Suprapubic skin (tissue), 4 donors: ENCODE measurements around the gene MTAP. TPM values are rescaled to one million over a fixed set of nuclear protein-coding genes. Genes with fewer than 3 reads are reported as not detected.

Experiments used
- DNase-seq, 2 donors: peaks; one replicate each; pipeline ENCODE4 v3.0.0-alpha.2; 2019; ENCODE audit warnings: low spot score in 2 of 2
- H3K27ac ChIP-seq: fragments of 200-600 bp; sonication (generic); one replicate; pipeline ENCODE4 v1.5.1; 2019
- H3K27me3 ChIP-seq: fragments of 200-600 bp; sonication (generic); one replicate; pipeline ENCODE4 v1.5.1; 2019
- H3K36me3 ChIP-seq: fragments of 200-600 bp; sonication (generic); one replicate; pipeline ENCODE4 v1.5.1; 2019
- H3K4me1 ChIP-seq: fragments of 200-600 bp; sonication (generic); one replicate; pipeline ENCODE4 v1.5.1; 2019
- H3K4me3 ChIP-seq: fragments of 200-600 bp; sonication (generic); one replicate; pipeline ENCODE4 v1.5.1; 2019; ENCODE audit warnings: mild to moderate bottlenecking
- H3K9me3 ChIP-seq: fragments of 200-600 bp; sonication (generic); one replicate; pipeline ENCODE4 v1.5.1; 2019
- EP300 ChIP-seq: sonication (generic); formaldehyde crosslinking; IDR thresholded peaks from one replicate; pipeline ENCODE4 v1.6.1; 2017; ENCODE audit warnings: antibody characterized with exemption
- POLR2A ChIP-seq, 2 donors: fragments of 450-650 bp; IDR thresholded peaks; one replicate each; pipeline ENCODE4 v1.6.1; 2017; ENCODE audit warnings: antibody characterized with exemption in 2 of 2, mild to moderate bottlenecking in 2 of 2, moderate library complexity in 2 of 2
- POLR2AphosphoS5 ChIP-seq, 3 donors: sonication (generic); formaldehyde crosslinking; IDR thresholded peaks; one replicate each; pipeline ENCODE4 v1.6.1; 2017; ENCODE audit warnings: antibody characterized with exemption in 3 of 3
- WGBS: methylation state at CpG from one replicate; pipeline ENCODE4 v1.1.5; 2018; 5-methylcytosine and 5-hydroxymethylcytosine counted together
- total RNA-seq, 4 donors: library from RNA; depleted of rRNA; stranded (reverse); fragments of >200 nt; gene quantifications; one replicate each; pipeline ENCODE4 v1.1.0, GENCODE V29; 2016
- TF ChIP-seq, protein P1 (sequence below), 2 donors: fragments of 200-600 bp in 1 of 2; fragments of 450-650 bp in 1 of 2; sonication (generic) in 1 of 2; IDR thresholded peaks; one replicate each; pipeline ENCODE4 v1.5.1; 2016 to 2019; ENCODE audit warnings: antibody characterized with exemption in 2 of 2, mild to moderate bottlenecking in 1 of 2, moderate library complexity in 1 of 2

MTAP gene
- total RNA-seq, result 10 to 100 TPM; 15.2 to 24.9 (median 22.1) TPM

DNA sequence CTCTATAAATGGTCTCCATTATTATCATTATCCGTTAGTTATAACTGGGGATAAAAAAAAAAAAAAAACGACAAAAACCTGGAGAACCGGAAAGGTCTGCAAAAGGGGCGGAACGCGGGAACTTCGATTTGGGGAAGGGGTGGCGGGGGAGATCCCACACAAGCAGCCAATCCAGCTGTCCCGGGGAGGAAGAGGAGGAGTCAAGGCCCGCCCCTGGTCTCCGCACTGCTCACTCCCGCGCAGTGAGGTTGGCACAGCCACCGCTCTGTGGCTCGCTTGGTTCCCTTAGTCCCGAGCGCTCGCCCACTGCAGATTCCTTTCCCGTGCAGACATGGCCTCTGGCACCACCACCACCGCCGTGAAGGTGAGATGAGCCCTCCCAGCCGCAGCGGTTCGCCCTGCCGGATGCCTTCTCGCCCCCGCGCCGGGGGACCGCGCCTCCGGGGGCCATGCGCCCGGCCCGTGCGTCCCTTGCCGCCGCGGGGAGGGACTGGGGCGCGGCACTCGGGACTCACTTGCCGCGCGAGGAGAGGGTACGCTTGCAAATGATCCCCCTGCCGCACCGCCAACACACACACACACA, at the start of gene MTAP:
MTAP (plus strand) TSS at position 219 of the 583 bp plus-strand sequence; CDS start at position 332, 113 bp downstream.
- Histone ChIP-seq H3K36me3 (no peaks in the 10 kb centered on the region), H3K4me3 (peak within 1 kb of the TSS; percentile 79), H3K27me3 (peaks cover 1% of the 10 kb centered on the region), H3K27ac (peak within 1 kb of the TSS; percentile 90), H3K4me1 (peaks cover 22% of the 10 kb centered on the region), H3K9me3 (no peaks in the 10 kb centered on the region)
- TF ChIP-seq POLR2A (IDR thresholded peaks at IDR 0.05) (peak in 1 of 2 donors; percentile 50), POLR2AphosphoS5 (IDR thresholded peaks at IDR 0.05) (peak in 2 of 3 donors; percentile 24 to 82), EP300 (no peak)
- TF ChIP-seq, protein P1, sequence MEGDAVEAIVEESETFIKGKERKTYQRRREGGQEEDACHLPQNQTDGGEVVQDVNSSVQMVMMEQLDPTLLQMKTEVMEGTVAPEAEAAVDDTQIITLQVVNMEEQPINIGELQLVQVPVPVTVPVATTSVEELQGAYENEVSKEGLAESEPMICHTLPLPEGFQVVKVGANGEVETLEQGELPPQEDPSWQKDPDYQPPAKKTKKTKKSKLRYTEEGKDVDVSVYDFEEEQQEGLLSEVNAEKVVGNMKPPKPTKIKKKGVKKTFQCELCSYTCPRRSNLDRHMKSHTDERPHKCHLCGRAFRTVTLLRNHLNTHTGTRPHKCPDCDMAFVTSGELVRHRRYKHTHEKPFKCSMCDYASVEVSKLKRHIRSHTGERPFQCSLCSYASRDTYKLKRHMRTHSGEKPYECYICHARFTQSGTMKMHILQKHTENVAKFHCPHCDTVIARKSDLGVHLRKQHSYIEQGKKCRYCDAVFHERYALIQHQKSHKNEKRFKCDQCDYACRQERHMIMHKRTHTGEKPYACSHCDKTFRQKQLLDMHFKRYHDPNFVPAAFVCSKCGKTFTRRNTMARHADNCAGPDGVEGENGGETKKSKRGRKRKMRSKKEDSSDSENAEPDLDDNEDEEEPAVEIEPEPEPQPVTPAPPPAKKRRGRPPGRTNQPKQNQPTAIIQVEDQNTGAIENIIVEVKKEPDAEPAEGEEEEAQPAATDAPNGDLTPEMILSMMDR (IDR thresholded peaks at IDR 0.05), result no peak
- peak; percentile 93 to 96 for DNase-seq
- 0% methylated on average over 19 of the region's 48 CpGs for WGBS

DNA sequence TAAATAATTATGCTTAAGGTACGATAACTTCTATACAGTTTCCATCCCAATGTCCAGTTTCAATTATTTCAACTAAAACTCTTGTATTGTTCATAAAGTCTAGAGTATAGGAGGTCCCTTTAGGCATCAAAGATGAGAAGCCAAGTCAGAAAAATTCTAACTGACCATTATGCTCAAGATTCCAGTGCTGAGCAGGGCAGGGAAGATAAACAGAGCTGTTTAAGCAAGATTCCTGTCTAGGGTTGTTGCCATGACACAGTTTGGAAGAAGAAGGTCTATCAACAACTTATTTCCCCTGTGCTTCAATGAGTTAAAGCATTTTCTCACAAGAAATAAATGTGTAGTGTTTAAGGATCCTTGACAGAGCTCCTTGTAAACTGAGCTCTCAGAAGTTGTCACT, 48.9 kb upstream of the MTAP start:
- peaks cover 5% of the 10 kb centered on the region for H3K27me3 ChIP-seq
- no peaks in the 10 kb centered on the region for H3K9me3 ChIP-seq
- no peaks in the 10 kb centered on the region for H3K4me1 ChIP-seq
- no peak overlapping the region for H3K4me3 ChIP-seq
- TF ChIP-seq EP300 (no peak), POLR2AphosphoS5 (IDR thresholded peaks at IDR 0.05) (no peak), POLR2A (IDR thresholded peaks at IDR 0.05) (no peak)
- TF ChIP-seq, protein P1 (IDR thresholded peaks at IDR 0.05), result no peak
- 92% methylated on average over 1 of the region's 1 CpG for WGBS
- no peak for DNase-seq
- H3K36me3 ChIP-seq, result no peaks in the 10 kb centered on the region
- H3K27ac ChIP-seq, result no peak overlapping the region

DNA sequence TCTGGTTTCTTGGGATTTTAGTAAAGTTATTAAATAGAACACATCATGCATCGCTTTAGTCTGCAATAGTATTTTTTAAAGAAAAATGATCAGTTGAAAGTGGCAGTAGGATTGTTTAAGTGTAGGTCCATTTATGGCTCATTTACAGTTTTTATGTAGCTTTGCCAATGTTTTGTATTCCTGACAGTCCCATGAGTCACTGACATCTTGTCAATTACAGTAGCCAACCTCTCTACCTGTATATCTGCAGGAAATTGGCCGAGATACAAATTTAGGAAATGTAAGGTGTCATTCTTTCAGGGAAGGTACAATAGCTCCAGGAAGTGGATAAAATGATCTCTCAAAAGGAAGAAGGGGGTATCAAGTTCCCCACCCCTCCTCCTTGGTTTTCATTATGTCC, 47.7 kb upstream of the MTAP start:
- DNase-seq, result no peak
- H3K36me3 ChIP-seq, result no peaks in the 10 kb centered on the region
- H3K9me3 ChIP-seq, result no peaks in the 10 kb centered on the region
- no peaks in the 10 kb centered on the region for H3K4me1 ChIP-seq
- no peak overlapping the region for H3K4me3 ChIP-seq
- H3K27ac ChIP-seq, result no peak overlapping the region
- WGBS, result 69% methylated on average over 2 of the region's 2 CpGs
- H3K27me3 ChIP-seq, result peaks cover 5% of the 10 kb centered on the region
- TF ChIP-seq POLR2A (IDR thresholded peaks at IDR 0.05), result no peak
- TF ChIP-seq EP300, result no peak

DNA sequence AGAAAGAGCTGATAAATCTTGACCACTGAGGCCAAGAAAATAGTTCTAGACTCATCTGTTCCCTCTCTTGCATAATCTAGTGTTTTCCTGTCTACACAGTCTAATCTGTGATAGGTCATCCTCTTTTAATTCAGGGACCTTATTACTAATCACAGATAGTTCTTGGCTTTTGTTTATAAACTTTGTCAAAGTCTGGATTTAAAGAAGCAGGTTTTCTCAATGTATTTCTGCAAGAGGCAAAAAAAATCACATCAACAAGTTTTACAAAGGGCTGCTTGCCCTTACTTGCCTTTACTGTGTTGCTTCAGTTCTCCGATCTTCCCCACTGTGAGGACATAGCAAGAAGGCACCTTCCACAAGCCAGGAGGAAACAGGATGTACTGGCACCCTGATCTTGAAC, 43.9 kb upstream of the MTAP start:
- no peak for TF ChIP-seq POLR2A (IDR thresholded peaks at IDR 0.05)
- Histone ChIP-seq H3K9me3 (no peaks in the 10 kb centered on the region), H3K27me3 (peaks cover 8% of the 10 kb centered on the region), H3K4me1 (no peaks in the 10 kb centered on the region), H3K36me3 (no peaks in the 10 kb centered on the region), H3K4me3 (no peak overlapping the region), H3K27ac (no peak overlapping the region)
- WGBS, result 50% methylated on average over 1 of the region's 1 CpG
- DNase-seq, result no peak

DNA sequence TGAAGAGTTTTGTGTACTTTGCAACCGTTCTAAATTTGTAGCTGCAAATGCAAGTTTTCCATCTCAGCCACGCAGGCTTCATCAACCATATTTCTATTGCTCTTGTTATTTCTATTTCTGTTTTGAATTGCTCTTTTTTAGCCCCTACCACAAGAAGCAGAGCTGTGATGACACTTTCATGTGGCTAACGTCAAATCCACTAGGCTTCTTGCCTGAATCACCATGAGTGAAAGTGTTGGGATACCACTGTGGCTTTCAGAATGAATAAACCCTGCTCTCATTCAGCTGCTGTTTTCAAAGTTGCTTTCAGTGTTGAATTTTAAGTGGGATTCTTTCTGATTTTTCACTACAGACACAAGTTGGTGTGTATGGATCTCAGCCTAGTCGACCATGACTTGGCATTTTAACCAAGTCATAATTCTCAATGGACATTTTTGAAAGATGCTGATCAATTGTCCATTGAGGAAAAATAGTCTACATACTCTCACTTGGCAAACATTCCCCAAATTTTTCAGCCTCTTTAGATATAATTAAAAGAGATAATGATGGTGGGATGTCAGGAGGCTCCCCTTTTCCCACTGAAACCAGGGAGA, 41.0 kb upstream of the MTAP start:
- H3K4me3 ChIP-seq, result no peak overlapping the region
- H3K4me1 ChIP-seq, result no peaks in the 10 kb centered on the region
- H3K27me3 ChIP-seq, result peaks cover 8% of the 10 kb centered on the region
- no peak for DNase-seq
- no peaks in the 10 kb centered on the region for H3K36me3 ChIP-seq
- WGBS, result 71% methylated on average over 4 of the region's 4 CpGs
- TF ChIP-seq POLR2AphosphoS5 (IDR thresholded peaks at IDR 0.05) (no peak), POLR2A (IDR thresholded peaks at IDR 0.05) (no peak), EP300 (no peak)
- TF ChIP-seq, protein P1 (IDR thresholded peaks at IDR 0.05), result no peak
- no peak overlapping the region for H3K27ac ChIP-seq
- H3K9me3 ChIP-seq, result no peaks in the 10 kb centered on the region

DNA sequence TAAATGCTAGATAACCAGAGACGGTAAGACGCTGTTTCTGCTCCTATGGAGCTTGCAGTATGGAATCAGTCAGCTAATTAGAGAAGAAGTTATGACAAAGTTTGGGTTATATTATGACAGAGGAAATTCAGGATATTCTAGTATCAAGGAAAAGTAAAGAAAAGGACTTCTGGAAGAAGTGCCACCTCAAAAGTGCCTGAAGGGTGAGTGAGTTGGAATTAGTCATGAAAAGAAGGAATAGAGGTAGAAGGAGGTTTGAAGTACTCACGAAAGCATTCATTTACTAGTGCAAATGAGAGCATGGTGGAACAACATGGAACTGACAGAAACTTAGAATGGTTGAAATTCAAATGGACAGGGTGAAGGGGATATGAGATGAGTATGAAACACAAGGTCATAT, 40.4 kb upstream of the MTAP start:
- H3K27ac ChIP-seq, result no peak overlapping the region
- no peaks in the 10 kb centered on the region for H3K4me1 ChIP-seq
- no peak overlapping the region for H3K4me3 ChIP-seq
- DNase-seq, result no peak
- TF ChIP-seq POLR2AphosphoS5 (IDR thresholded peaks at IDR 0.05), result no peak
- TF ChIP-seq, protein P1 (IDR thresholded peaks at IDR 0.05), result no peak
- TF ChIP-seq EP300, result no peak
- no peak for TF ChIP-seq POLR2A (IDR thresholded peaks at IDR 0.05)
- WGBS, result 83% methylated on average over 3 of the region's 3 CpGs
- no peaks in the 10 kb centered on the region for H3K36me3 ChIP-seq
- peaks cover 7% of the 10 kb centered on the region for H3K27me3 ChIP-seq
- no peaks in the 10 kb centered on the region for H3K9me3 ChIP-seq
